G401.6 (cell line): ENCODE measurements around the gene UBA7.
"Not testable (repeated sequence)": the region's sequence is repeated elsewhere in the genome, so short reads cannot be mapped to it uniquely, and the experiment has no call there.

Experiments used
- FAIRE-seq: peaks from 2 replicates; lab custom pipeline; 2012; peaks lifted over from hg19 to GRCh38; lab: Jason Lieb, UNC

Gene UBA7, protein sequence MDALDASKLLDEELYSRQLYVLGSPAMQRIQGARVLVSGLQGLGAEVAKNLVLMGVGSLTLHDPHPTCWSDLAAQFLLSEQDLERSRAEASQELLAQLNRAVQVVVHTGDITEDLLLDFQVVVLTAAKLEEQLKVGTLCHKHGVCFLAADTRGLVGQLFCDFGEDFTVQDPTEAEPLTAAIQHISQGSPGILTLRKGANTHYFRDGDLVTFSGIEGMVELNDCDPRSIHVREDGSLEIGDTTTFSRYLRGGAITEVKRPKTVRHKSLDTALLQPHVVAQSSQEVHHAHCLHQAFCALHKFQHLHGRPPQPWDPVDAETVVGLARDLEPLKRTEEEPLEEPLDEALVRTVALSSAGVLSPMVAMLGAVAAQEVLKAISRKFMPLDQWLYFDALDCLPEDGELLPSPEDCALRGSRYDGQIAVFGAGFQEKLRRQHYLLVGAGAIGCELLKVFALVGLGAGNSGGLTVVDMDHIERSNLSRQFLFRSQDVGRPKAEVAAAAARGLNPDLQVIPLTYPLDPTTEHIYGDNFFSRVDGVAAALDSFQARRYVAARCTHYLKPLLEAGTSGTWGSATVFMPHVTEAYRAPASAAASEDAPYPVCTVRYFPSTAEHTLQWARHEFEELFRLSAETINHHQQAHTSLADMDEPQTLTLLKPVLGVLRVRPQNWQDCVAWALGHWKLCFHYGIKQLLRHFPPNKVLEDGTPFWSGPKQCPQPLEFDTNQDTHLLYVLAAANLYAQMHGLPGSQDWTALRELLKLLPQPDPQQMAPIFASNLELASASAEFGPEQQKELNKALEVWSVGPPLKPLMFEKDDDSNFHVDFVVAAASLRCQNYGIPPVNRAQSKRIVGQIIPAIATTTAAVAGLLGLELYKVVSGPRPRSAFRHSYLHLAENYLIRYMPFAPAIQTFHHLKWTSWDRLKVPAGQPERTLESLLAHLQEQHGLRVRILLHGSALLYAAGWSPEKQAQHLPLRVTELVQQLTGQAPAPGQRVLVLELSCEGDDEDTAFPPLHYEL

GRCh38 chr3:49813497-49814174, at the start of gene UBA7:
TSS of gene UBA7 (minus strand) at chr3:49813953. CDS start at chr3:49813787, 166 bp downstream.
- FAIRE-seq = no peak

DNA sequence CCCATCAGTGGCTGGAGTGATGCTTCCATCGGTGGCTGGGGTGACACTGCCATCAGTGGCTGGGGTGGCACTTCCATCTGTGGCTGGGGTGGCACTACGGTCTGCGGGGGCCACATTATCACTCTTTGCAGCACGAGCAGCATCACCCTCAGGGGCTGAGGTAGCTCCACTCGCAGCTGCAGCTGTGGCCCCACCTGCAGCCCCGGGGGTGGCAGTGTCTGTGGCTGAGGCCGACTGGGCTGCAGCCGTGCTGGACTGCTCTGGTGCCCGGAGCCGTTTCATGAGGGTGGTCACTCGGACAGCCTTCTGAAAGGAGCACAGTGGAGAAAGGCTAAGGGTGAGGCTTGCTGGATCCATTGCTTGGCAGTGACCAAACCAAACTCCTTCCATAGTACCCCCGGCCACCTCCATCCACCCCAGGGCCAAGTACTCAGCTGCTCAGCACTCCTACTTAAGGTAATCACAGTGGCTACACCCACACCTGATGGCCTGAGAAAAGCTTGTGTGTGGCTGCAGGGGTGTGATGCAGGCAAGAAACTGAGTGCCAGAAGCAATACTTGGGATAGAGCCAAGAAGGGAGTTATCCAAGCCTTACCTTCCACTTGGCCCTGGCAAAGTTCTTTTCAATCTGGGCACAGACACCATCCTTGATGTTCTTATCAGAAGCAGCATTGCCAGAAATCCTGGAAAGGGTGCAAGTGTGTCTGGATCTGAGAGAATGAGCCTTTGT, 46.0 kb upstream of the UBA7 start:
- no peak for FAIRE-seq

DNA sequence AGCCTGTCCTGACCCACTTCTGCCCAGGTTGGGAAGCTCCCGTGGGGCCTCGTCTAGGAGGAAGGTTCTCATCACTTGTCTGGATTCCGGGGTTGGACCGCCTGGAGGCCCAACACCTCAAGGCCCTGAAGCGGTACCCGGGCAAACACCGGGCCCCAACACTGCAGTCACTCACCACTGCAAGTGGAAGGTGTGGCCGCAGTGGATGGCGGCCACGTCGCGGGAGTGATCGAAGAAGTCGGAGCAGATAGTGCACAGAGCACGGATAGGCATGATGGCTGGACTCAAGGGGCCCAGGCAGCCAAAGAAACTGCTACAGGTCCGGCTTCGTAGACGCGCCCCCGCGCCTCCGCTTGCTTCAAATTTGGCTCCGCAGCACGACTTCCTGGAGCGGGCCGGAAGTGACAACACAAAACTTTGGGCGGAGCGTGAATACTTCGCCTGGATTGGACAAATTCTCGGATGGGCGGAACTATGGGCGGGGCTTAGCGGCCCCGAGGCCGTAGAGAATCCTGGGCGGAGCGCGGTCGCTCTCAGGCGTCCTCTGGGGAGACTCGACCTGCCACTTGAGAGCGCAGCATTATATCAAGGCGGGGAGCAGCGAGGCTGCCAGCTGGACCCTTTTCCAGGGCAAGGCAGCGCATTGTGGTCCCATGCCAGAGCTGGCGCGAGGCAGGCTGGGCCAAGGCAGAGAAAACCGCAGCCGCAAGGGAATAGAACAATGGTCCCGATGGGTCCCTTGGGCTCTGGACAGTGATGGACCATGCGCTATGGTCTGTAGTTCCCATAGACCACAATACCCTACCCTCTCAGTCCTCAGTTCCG, 42.6 kb upstream of the UBA7 start, which contains the start of gene TRAIP:
TSS of gene TRAIP (minus strand) at position 384 of the 825 bp plus-strand sequence. CDS start at position 273, 111 bp downstream.
- FAIRE-seq = peak; percentile 98

GRCh38 chr3:49855662-49856061, 41.9 kb upstream of the UBA7 start:
- FAIRE-seq = no peak

DNA sequence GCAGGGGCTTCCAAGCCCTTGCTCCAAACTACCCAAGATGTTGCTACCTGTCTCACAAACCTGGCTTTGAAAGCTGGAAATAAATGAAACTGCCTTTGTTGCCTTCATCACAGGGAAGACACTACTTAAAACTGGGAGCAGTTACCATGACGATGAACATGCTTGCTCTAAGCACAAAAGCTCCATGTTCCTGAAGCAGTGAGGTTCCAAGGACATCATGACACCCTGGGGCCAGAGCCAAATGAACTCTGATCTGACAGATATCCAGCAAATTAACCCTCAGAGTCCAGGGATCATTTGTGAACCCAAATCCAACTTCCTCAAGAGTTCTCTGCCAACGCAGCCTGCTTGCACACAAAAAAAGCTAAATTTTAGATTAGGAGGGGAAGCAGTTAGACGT, 31.9 kb upstream of the UBA7 start:
- no peak for FAIRE-seq

GRCh38 chr3:49844464-49845183, 30.9 kb upstream of the UBA7 start:
- no peak for FAIRE-seq

DNA sequence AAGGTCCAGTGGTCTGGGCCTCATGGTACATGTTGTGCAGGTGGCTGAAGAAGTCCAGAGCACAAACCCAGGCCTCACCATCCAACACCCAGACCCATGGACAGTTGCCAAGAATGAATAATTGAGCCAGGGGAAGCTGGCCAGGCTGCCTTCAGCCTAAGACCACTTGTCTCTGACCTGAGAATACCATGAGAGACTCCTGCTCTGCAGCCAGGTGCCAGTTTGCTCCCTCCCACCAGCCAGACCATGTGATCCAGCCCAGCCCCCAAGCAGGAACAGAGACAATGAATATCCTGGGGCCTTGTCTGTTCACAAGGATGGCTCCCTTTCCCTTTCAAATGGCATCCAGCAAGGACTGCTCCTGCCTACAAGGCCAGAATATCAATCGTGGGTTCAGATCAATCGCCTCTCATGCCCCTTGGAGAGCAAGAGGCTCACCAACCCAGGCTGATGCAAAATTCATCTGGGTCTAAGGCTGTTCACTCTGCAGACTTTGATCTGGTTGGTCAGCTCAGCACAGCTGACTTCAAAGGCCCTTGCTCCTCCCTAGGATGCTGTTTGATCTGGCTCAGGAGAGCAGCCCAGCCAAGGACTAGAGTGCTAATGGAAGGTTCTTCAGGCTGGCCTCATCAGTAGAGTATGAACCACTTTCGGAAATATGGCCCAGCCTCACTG, 29.2 kb upstream of the UBA7 start:
- FAIRE-seq = no peak

DNA sequence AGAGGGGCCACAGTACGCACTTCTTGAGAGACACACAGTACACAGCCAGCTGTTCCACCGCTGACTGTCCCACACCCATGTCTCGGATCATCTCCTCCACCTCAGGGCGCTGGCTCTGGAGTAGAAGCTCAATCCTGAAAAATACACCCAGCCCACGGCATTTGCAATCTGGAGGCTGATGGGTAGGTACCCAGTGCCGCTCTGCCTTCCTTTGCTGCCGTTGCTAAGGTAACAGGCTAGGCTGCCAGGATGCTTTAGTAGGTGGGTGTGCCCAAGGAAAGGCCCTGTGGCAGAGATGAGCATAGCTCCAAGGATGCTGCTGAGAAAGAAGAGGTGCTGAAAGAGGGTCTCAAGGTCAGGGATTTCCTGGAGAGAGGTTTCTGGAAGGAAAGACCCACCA, 28.1 kb upstream of the UBA7 start:
- FAIRE-seq = no peak

DNA sequence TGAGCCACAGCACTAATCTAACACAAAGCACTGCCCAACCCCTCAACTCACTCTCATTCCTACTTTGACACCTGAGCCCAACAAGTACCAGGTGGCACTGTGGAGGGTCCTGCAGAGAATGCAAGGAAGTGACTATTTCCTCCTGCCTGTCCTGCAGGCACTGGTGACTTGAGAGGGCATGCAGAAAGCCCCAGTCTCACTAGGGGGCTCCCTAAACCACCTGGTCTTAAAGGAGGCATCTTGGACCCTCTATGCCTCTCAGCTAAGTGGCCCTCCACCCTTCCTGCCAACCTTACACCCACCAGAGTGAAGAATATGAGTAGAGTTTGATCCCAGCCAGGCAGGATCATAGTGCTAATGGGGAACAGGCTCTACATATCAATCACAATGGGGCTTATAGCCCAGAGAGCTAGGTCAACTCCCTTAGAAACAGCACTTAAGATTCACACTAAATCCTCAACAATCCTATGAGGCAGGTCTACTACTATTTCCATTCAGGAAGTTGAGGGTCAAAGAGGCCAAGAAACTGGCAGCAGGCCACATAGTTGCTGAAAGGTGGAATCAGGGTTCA, 27.5 kb upstream of the UBA7 start:
- FAIRE-seq = no peak

- no peak for FAIRE-seq
Measured at GRCh38 chr3:49840388-49840787, 26.6 kb upstream of the UBA7 start.

- peak; percentile 85 for FAIRE-seq
Measured at GRCh38 chr3:49839193-49839809, 25.5 kb upstream of the UBA7 start.

DNA sequence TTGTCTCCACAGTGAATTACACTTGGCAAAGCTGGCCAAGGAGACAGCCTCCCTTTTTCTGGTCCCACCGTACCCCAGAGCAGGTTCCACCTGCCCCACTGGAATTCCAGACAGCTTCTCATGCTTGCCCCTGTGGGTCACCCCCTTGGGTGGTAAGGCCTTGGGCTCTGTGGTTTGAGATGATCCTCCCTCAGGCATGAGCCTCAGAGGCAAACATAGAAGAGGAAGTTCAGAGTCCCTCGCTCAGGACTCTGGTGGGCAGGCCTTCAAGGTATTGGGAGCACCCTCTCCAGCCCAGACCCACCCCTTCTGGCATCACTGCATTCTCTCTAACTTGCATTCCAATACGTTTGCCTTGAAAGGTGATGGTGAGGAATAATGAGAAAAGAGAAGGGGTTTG, 17.6 kb upstream of the UBA7 start:
- no peak for FAIRE-seq

- FAIRE-seq = no peak
Measured at GRCh38 chr3:49826016-49826415, 12.3 kb upstream of the UBA7 start.

- not testable (repeated sequence) for FAIRE-seq
Measured at GRCh38 chr3:49823131-49823530, 9.4 kb upstream of the UBA7 start.

- no peak for FAIRE-seq
Measured at GRCh38 chr3:49812916-49813496, 747 bp downstream of the UBA7 start.

DNA sequence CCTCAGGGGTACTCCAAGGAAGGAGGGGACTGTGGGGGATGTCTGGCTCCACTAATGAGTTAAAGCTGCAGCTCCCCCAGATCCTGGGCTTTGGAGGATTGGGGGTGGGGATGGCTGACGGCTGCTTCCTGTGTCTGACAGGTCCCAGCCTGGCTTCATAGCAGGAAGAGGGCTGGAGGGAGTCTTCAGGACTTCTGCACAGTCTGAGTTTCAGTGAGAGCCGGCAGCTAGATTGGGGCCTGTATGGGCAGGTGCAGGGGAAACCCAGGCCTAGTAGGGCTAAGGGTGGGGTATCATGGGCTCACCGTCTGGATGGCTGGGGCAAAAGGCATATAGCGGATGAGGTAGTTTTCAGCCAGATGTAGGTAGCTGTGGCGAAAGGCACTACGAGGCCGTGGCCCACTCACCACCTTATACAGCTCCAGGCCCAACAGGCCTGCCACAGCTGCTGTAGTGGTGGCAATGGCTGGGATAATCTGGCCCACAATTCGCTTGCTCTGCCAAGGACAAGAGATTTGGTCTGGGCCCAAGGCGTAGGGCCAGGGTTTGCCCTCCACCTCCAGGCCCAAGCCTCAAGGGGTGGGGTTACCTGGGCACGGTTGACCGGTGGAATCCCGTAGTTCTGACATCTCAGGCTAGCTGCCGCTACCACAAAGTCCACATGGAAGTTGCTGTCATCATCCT, 6.2 kb downstream of the UBA7 start:
- no peak for FAIRE-seq

GRCh38 chr3:49806850-49807249, 6.9 kb downstream of the UBA7 start:
- no peak for FAIRE-seq
